AG04449 (cell line): ENCODE measurements around the gene PROKR1.

Experiments
- CTCF ChIA-PET: fragments of 350-600 bp; formaldehyde crosslinking; extraction: SDS; loops from one replicate; lab custom pipeline; 2021; ENCODE audit warnings: antibody characterized with exemption; lab: Yijun Ruan, JAX
- POLR2A ChIA-PET: fragments of 400-600, 350-600 bp; formaldehyde crosslinking; extraction: SDS; loops from one replicate; lab custom pipeline; 2020; ENCODE audit warnings: antibody characterized with exemption, inconsistent platforms; lab: Yijun Ruan, JAX
- DNase-seq: peaks from one replicate; pipeline ENCODE4 v3.0.0-alpha.2; 2010; ENCODE audit warnings: low read depth, low spot score
- H3K4me3 ChIP-seq: 2 replicates; pipeline ENCODE4 v1.5.1; 2011; ENCODE audit warnings: low read depth, mild to moderate bottlenecking, control low read depth, low read length
- TF ChIP-seq, protein P1 (sequence below): IDR thresholded peaks from one replicate; pipeline ENCODE4 v1.5.1; 2011; ENCODE audit warnings: mild to moderate bottlenecking, moderate library complexity, low read length, control low read depth, inconsistent platforms; ENCODE audit not compliant: insufficient read depth; ENCODE audit errors: missing control alignments

PROKR1 gene

DNA sequence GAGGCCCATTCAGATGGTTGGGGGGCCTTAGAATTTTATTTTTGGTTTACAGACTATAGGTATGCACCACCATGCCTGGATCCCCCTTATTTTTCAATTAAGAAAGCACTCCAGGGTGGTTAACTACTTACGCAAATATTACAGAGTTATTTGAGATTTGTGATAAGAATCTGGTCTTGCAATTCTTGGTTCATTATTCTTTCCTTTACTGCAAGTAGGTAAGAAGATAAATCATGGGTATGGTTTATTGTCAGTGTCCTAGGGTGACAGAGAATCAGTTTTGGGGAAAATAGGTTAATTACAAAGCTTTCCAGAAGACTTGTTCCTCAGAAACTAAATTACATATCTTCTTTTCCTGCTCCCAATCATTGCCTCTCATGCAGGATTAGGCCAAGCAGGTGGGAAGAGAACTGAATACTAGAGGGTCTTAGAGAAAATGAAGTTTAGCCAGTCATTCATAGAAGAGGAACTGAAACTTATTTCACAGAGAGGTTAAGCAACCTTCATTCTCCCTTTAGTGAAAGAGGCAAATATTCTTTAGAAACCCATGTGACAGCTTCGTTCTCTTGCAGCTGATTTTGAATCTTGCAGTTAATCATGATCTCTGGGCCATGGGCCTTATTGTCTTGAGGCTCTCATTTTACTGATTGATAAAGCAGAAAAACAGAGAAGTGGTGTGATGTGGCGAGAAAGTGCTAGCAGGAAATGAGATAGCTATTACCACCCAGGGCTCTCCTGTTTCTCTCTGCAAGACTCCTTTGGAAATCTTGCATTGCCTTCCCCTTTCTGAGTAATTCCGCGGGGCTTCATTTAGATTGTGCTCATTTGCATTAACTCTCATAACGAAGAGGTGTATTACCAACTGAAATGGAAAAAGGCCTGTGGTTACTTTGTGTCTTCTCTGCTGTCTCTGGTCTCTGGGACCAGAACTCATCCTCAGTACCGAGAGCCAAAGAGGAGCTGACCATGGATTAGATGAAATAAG is 46.5 kb downstream of the PROKR1 start:
- CTCF ChIA-PET = interaction anchor here (2.3 kb wide), 1 partner anchor 19 kb away, joined by 9 read pairs; no protein-coding TSS in a partner anchor

GRCh38 chr2:68690851-68691250 is 47.5 kb downstream of the PROKR1 start:
- no peak for DNase-seq
- no peak overlapping the region for H3K4me3 ChIP-seq
- TF ChIP-seq, protein P1, sequence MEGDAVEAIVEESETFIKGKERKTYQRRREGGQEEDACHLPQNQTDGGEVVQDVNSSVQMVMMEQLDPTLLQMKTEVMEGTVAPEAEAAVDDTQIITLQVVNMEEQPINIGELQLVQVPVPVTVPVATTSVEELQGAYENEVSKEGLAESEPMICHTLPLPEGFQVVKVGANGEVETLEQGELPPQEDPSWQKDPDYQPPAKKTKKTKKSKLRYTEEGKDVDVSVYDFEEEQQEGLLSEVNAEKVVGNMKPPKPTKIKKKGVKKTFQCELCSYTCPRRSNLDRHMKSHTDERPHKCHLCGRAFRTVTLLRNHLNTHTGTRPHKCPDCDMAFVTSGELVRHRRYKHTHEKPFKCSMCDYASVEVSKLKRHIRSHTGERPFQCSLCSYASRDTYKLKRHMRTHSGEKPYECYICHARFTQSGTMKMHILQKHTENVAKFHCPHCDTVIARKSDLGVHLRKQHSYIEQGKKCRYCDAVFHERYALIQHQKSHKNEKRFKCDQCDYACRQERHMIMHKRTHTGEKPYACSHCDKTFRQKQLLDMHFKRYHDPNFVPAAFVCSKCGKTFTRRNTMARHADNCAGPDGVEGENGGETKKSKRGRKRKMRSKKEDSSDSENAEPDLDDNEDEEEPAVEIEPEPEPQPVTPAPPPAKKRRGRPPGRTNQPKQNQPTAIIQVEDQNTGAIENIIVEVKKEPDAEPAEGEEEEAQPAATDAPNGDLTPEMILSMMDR = no peak
- CTCF ChIA-PET = interaction anchor here (0.9 to 2.3 kb wide), 2 partner anchors 9 to 18 kb away, joined by 3 to 9 read pairs; no protein-coding TSS in a partner anchor
- POLR2A ChIA-PET = no interaction called here

More for the DNA sequence above, 46.5 kb downstream of the PROKR1 start:
- POLR2A ChIA-PET = no interaction called here
- no peak overlapping the region for H3K4me3 ChIP-seq
- TF ChIP-seq, protein P1 = no peak
- no peak for DNase-seq

DNA sequence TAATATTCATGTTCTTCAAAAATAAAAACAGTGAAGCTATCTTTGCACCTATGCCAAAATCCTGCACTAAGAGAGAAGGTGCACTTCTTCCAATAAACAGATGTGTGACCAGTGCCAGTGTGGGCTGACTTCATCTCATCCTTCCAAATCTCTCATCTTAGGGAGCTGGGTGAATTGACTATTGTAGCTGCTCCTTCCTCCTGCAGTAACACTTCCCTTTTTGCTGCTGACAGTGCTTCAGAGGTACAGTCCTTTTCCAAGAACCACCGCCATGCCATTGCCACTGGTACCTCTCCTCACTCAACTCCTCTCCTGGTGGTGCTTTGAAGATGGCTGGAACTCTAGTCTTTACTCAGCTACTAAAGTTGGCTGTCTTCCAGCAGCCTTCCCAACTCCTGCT is 49.1 kb downstream of the PROKR1 start:
- DNase-seq = no peak
- TF ChIP-seq, protein P1 = no peak
- POLR2A ChIA-PET = no interaction called here
- CTCF ChIA-PET = no interaction called here
- H3K4me3 ChIP-seq = no peak overlapping the region

GRCh38 chr2:68693951-68694350 is 50.6 kb downstream of the PROKR1 start:
- ChIA-PET CTCF (interaction anchor here (0.7 to 1.5 kb wide), 2 partner anchors 15 to 22 kb away, joined by 3 read pairs; no protein-coding TSS in a partner anchor), POLR2A (no interaction called here)
- DNase-seq = no peak
- TF ChIP-seq, protein P1 = no peak
- no peak overlapping the region for H3K4me3 ChIP-seq

DNA sequence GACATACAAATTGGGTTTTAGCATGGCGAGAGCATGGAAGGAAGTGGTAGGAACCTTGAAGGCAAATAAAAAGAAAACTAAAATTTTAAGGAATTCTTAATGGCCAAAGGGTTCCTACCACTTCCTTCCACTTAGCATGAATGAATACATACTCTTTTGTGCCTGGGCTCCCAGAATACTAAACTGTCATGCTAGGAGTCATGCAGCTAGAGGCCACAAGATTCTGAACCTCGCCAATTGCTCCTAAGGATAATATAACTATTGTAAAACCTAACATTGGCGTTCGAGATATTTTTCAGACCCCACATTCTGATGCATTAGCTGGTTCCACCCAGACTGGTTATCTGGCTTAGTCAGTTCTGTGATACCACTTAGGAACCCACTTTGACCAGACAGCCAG is 52.6 kb downstream of the PROKR1 start:
- POLR2A ChIA-PET = no interaction called here
- no peak for DNase-seq
- H3K4me3 ChIP-seq = no peak overlapping the region
- TF ChIP-seq, protein P1 = no peak
- CTCF ChIA-PET = no interaction called here

DNA sequence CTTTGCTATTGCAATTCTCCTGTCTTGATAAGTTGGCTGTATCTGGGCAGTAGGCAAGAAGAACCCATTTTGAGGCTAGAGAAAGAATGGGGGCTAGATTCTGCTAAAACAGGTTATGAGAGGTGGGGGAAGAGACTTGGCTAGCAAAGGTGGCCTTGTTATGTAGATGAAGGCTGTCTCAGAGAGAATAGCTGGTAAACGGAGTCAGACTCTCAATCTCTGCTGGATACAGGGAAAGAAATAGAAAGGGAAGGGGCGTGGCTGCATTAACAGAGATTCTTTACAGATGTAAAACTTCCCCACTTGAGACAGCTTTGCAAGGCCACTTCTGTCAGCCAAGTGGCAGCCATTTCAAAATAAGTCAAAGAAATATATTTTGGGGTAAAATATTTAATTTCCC is 53.2 kb downstream of the PROKR1 start:
- TF ChIP-seq, protein P1 = no peak
- DNase-seq = no peak
- CTCF ChIA-PET = interaction anchor here (1.4 to 1.7 kb wide), 2 partner anchors 13 to 55 kb away, joined by 3 to 7 read pairs; no protein-coding TSS in a partner anchor
- POLR2A ChIA-PET = no interaction called here
- no peak overlapping the region for H3K4me3 ChIP-seq
